ENCODE data around the gene CTTNBP2. TPM values are rescaled to one million over a fixed set of nuclear protein-coding genes. Genes with fewer than 3 reads are reported as not detected.

CTTNBP2 gene
- 26.9 and 27.7 TPM in 2 replicates for polyA plus RNA-seq (2013)

- peak within 1 kb of the TSS; percentile 63 for H3K4me2 ChIP-seq (ENCODE audit: low read length)
- no peak within 1 kb of the TSS for H3K23ac ChIP-seq (ENCODE audit: low read length)
- H2AFZ ChIP-seq (ENCODE audit: insufficient read depth, low read length, poor library complexity): peak within 1 kb of the TSS; percentile 38
- peak within 1 kb of the TSS; percentile 37 for H3K27ac ChIP-seq (ENCODE audit: low read depth, low read length)
- H2BK5ac ChIP-seq (ENCODE audit: low read depth, low read length, poor library complexity): peak within 1 kb of the TSS; percentile 73
- H3K4me1 ChIP-seq (ENCODE audit: control insufficient read depth in 1 of 2, insufficient read depth in 2 of 2, low read length in 2 of 2): peaks cover 0 to 11% of the 10 kb centered on the region in 2 experiments
- H3K14ac ChIP-seq (ENCODE audit: low read length): peak within 1 kb of the TSS; percentile 85
- no peaks in the 10 kb centered on the region for H3K9me3 ChIP-seq (ENCODE audit: insufficient read depth, low read depth, low read length)
- peak within 1 kb of the TSS; percentile 76 for H4K8ac ChIP-seq (ENCODE audit: low read depth, low read length)
- H3K27me3 ChIP-seq (ENCODE audit: insufficient read depth, low read length): no peaks in the 10 kb centered on the region
- H2BK12ac ChIP-seq (ENCODE audit: low read length): peak within 1 kb of the TSS; percentile 93
- H2BK120ac ChIP-seq (ENCODE audit: insufficient read depth, low read length, poor library complexity): peak within 1 kb of the TSS; percentile 96
- peak within 1 kb of the TSS; percentile 80 for H3K4me3 ChIP-seq (ENCODE audit: low read depth, low read length)
- H3K4ac ChIP-seq (ENCODE audit: low read depth, low read length): peak within 1 kb of the TSS; percentile 93
- H3K79me2 ChIP-seq (ENCODE audit: control insufficient read depth, insufficient read depth, low read length, poor library complexity): peaks cover 15% of the 10 kb centered on the region
- peak within 1 kb of the TSS; percentile 83 for H4K12ac ChIP-seq (ENCODE audit: low read depth, low read length)
- peak within 1 kb of the TSS; percentile 45 for H2AK5ac ChIP-seq (ENCODE audit: low read length)
- no peaks in the 10 kb centered on the region for H3K36me3 ChIP-seq (ENCODE audit: control insufficient read depth in 1 of 2, insufficient read depth in 2 of 2, low read length in 2 of 2)
- WGBS (ENCODE audit: extremely low coverage, insufficient coverage, insufficient read length): no CpG with 5 or more reads among the region's 87 CpGs
- peak; percentile 35 to 64 for DNase-seq
- H3K79me1 ChIP-seq (ENCODE audit: low read length): peaks cover 19% of the 10 kb centered on the region
- peak within 1 kb of the TSS; percentile 90 for H3K18ac ChIP-seq (ENCODE audit: low read length)
- H4K91ac ChIP-seq (ENCODE audit: low read depth, low read length): peak within 1 kb of the TSS; percentile 85
- peak within 1 kb of the TSS; percentile 92 for H3K9ac ChIP-seq (ENCODE audit: low read length)
These were observed at the start of gene CTTNBP2 for GRCh38 chr7:117873310-117874190. Gene CTTNBP2 (minus strand): TSS chr7:117873441. CDS start chr7:117873415, 26 bp downstream.

- no peak overlapping the region for H3K9ac ChIP-seq (ENCODE audit: low read length)
- no peak overlapping the region for H2BK120ac ChIP-seq (ENCODE audit: insufficient read depth, low read length, poor library complexity)
- no peak overlapping the region for H2BK5ac ChIP-seq (ENCODE audit: low read depth, low read length, poor library complexity)
- no peak overlapping the region for H2BK12ac ChIP-seq (ENCODE audit: low read length)
- no peak overlapping the region for H4K8ac ChIP-seq (ENCODE audit: low read depth, low read length)
- H4K91ac ChIP-seq (ENCODE audit: low read depth, low read length): no peak overlapping the region
- H3K27me3 ChIP-seq (ENCODE audit: insufficient read depth, low read length): no peaks in the 10 kb centered on the region
- H3K79me1 ChIP-seq (ENCODE audit: low read length): no peaks in the 10 kb centered on the region
- no peak overlapping the region for H3K14ac ChIP-seq (ENCODE audit: low read length)
- H3K4me1 ChIP-seq (ENCODE audit: control insufficient read depth in 1 of 2, insufficient read depth in 2 of 2, low read length in 2 of 2): peaks cover 2 to 5% of the 10 kb centered on the region in 2 experiments
- no peak overlapping the region for H3K27ac ChIP-seq (ENCODE audit: low read depth, low read length)
- no peak overlapping the region for H2AK5ac ChIP-seq (ENCODE audit: low read length)
- H3K18ac ChIP-seq (ENCODE audit: low read length): no peak overlapping the region
- no peak overlapping the region for H4K12ac ChIP-seq (ENCODE audit: low read depth, low read length)
- H3K9me3 ChIP-seq (ENCODE audit: insufficient read depth, low read depth, low read length): no peaks in the 10 kb centered on the region
- no peak overlapping the region for H3K4me3 ChIP-seq (ENCODE audit: low read depth, low read length)
- no peak overlapping the region for H2AFZ ChIP-seq (ENCODE audit: insufficient read depth, low read length, poor library complexity)
- H3K4ac ChIP-seq (ENCODE audit: low read depth, low read length): no peak overlapping the region
- no CpG with 5 or more reads among the region's 2 CpGs for WGBS (ENCODE audit: extremely low coverage, insufficient coverage, insufficient read length)
- no peak for DNase-seq
- H3K4me2 ChIP-seq (ENCODE audit: low read length): no peak overlapping the region
- H3K79me2 ChIP-seq (ENCODE audit: control insufficient read depth, insufficient read depth, low read length, poor library complexity): no peaks in the 10 kb centered on the region
- H3K23ac ChIP-seq (ENCODE audit: low read length): no peak overlapping the region
- no peaks in the 10 kb centered on the region for H3K36me3 ChIP-seq (ENCODE audit: control insufficient read depth in 1 of 2, insufficient read depth in 2 of 2, low read length in 2 of 2)
These were observed 43.1 kb upstream of the CTTNBP2 start for GRCh38 chr7:117916309-117916708.

- Histone ChIP-seq H3K4ac (ENCODE audit: low read depth, low read length) (no peak overlapping the region), H4K8ac (ENCODE audit: low read depth, low read length) (no peak overlapping the region), H3K9me3 (ENCODE audit: insufficient read depth, low read depth, low read length) (no peaks in the 10 kb centered on the region), H2BK120ac (ENCODE audit: insufficient read depth, low read length, poor library complexity) (no peak overlapping the region), H3K9ac (ENCODE audit: low read length) (no peak overlapping the region), H3K4me1 (ENCODE audit: control insufficient read depth in 1 of 2, insufficient read depth in 2 of 2, low read length in 2 of 2) (no peaks in the 10 kb centered on the region), H2AFZ (ENCODE audit: insufficient read depth, low read length, poor library complexity) (no peak overlapping the region), H4K12ac (ENCODE audit: low read depth, low read length) (no peak overlapping the region), H3K27me3 (ENCODE audit: insufficient read depth, low read length) (no peaks in the 10 kb centered on the region), H3K79me2 (ENCODE audit: control insufficient read depth, insufficient read depth, low read length, poor library complexity) (no peaks in the 10 kb centered on the region), H3K4me3 (ENCODE audit: low read depth, low read length) (no peak overlapping the region), H2BK5ac (ENCODE audit: low read depth, low read length, poor library complexity) (no peak overlapping the region), H4K91ac (ENCODE audit: low read depth, low read length) (no peak overlapping the region), H3K27ac (ENCODE audit: low read depth, low read length) (no peak overlapping the region), H3K79me1 (ENCODE audit: low read length) (no peaks in the 10 kb centered on the region), H3K14ac (ENCODE audit: low read length) (no peak overlapping the region), H3K18ac (ENCODE audit: low read length) (no peak overlapping the region), H3K23ac (ENCODE audit: low read length) (no peak overlapping the region), H2AK5ac (ENCODE audit: low read length) (no peak overlapping the region), H3K36me3 (ENCODE audit: control insufficient read depth in 1 of 2, insufficient read depth in 2 of 2, low read length in 2 of 2) (no peaks in the 10 kb centered on the region), H3K4me2 (ENCODE audit: low read length) (no peak overlapping the region), H2BK12ac (ENCODE audit: low read length) (no peak overlapping the region)
- no peak for DNase-seq
- WGBS (ENCODE audit: extremely low coverage, insufficient coverage, insufficient read length): no CpG with 5 or more reads among the region's 2 CpGs
These were observed 39.2 kb upstream of the CTTNBP2 start for GRCh38 chr7:117912421-117912820.

- H3K4me3 ChIP-seq (ENCODE audit: low read depth, low read length): no peak overlapping the region
- H3K23ac ChIP-seq (ENCODE audit: low read length): no peak overlapping the region
- H3K36me3 ChIP-seq (ENCODE audit: control insufficient read depth in 1 of 2, insufficient read depth in 2 of 2, low read length in 2 of 2): no peaks in the 10 kb centered on the region
- H2BK5ac ChIP-seq (ENCODE audit: low read depth, low read length, poor library complexity): no peak overlapping the region
- H3K4me2 ChIP-seq (ENCODE audit: low read length): no peak overlapping the region
- H3K4ac ChIP-seq (ENCODE audit: low read depth, low read length): no peak overlapping the region
- H3K4me1 ChIP-seq (ENCODE audit: control insufficient read depth in 1 of 2, insufficient read depth in 2 of 2, low read length in 2 of 2): peaks cover 0 to 2% of the 10 kb centered on the region in 2 experiments
- DNase-seq: peak; percentile 52 to 87
- no CpG with 5 or more reads among the region's 3 CpGs for WGBS (ENCODE audit: extremely low coverage, insufficient coverage, insufficient read length)
- H3K18ac ChIP-seq (ENCODE audit: low read length): no peak overlapping the region
- no peak overlapping the region for H4K91ac ChIP-seq (ENCODE audit: low read depth, low read length)
- H3K27ac ChIP-seq (ENCODE audit: low read depth, low read length): no peak overlapping the region
- no peak overlapping the region for H2BK12ac ChIP-seq (ENCODE audit: low read length)
- no peak overlapping the region for H4K8ac ChIP-seq (ENCODE audit: low read depth, low read length)
- H2AFZ ChIP-seq (ENCODE audit: insufficient read depth, low read length, poor library complexity): no peak overlapping the region
- H4K12ac ChIP-seq (ENCODE audit: low read depth, low read length): no peak overlapping the region
- H3K9ac ChIP-seq (ENCODE audit: low read length): no peak overlapping the region
- H3K79me2 ChIP-seq (ENCODE audit: control insufficient read depth, insufficient read depth, low read length, poor library complexity): no peaks in the 10 kb centered on the region
- no peaks in the 10 kb centered on the region for H3K79me1 ChIP-seq (ENCODE audit: low read length)
- H2BK120ac ChIP-seq (ENCODE audit: insufficient read depth, low read length, poor library complexity): no peak overlapping the region
- no peaks in the 10 kb centered on the region for H3K27me3 ChIP-seq (ENCODE audit: insufficient read depth, low read length)
- no peaks in the 10 kb centered on the region for H3K9me3 ChIP-seq (ENCODE audit: insufficient read depth, low read depth, low read length)
- no peak overlapping the region for H3K14ac ChIP-seq (ENCODE audit: low read length)
- H2AK5ac ChIP-seq (ENCODE audit: low read length): no peak overlapping the region
These were observed 35.0 kb upstream of the CTTNBP2 start for GRCh38 chr7:117908031-117908795.

All from trophoblast cell (in vitro differentiated cells and primary cell).